ENCODE measurements around the gene APBA1. TPM values are rescaled to one million over a fixed set of nuclear protein-coding genes. Genes with fewer than 3 reads are reported as not detected.

APBA1 gene
- polyA plus RNA-seq, 1 of the 3 experiments (the other 2 are of a cell fraction): 3.1 TPM

DNA sequence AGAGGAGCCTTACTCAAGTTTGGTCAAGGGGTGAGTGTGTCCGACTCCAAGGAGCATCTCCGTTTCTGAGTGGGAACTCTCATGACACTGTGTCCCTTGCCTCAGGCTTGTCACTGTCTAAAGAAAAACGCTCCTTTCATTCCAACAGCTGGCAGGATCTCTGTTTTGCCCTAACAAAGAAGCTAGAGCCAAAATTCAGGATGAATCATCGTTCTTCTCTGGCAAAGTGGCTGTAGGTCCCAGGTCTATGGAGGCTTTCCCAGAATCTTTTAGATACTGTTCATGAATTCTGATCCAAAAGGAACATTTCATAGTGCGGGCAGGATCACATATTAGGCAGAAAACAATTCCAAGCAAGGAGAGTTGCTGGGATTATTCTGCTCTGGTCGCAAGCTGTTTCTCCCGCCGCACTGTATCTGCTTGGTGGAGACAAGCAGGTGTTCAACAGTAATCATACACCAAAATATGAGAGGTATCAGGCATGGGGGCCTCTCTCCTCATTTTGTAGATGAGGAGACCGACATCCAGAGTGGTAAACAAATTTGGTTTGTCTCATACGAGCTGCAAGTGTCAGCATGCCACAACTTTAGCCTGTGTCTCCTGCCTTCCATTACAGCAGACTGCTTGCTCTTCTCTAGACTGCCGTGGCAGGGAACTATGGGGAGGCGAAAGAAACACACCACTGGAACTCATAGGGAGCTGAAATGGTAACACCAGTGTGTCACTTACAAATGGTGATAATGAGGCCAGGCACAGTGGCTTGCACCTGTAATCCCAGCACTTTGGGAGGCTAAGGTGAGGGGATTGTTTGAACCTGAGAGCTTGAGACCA is 274.6 kb downstream of the APBA1 start:
- Histone ChIP-seq H3K4me1 (ENCODE audit: control insufficient read depth in 1 of 2, insufficient read depth in 2 of 2, low read depth in 1 of 2, low read length in 1 of 2) (no peaks in the 10 kb centered on the region), H4K20me1 (ENCODE audit: insufficient read depth) (no peaks in the 10 kb centered on the region), H3K27me3 (ENCODE audit: insufficient read depth) (no peaks in the 10 kb centered on the region), H2AFZ (ENCODE audit: low read depth) (no peak overlapping the region), H3K4me2 (no peak overlapping the region), H3K4me3 (ENCODE audit: low read depth in 2 of 2, low read length in 1 of 2) (no peak overlapping the region), H3K79me2 (ENCODE audit: insufficient read depth) (no peaks in the 10 kb centered on the region), H3K9ac (no peak overlapping the region), H3K9me3 (no peaks in the 10 kb centered on the region), H3K27ac (ENCODE audit: low read depth in 2 of 2, low read length in 1 of 2) (no peak overlapping the region), H3K36me3 (replicated peaks in 1 of 2; ENCODE audit: control insufficient read depth in 1 of 2, insufficient read depth in 2 of 2, low read length in 1 of 2) (no peaks in the 10 kb centered on the region), H3K9me2 (no peaks in the 10 kb centered on the region), H3F3A (replicated peaks; ENCODE audit: insufficient read depth) (no peaks in the 10 kb centered on the region)
- POLR2A ChIA-PET: no interaction called here
- no peak for TF ChIP-seq NFIC (IDR thresholded peaks at IDR 0.05; ENCODE audit: borderline replicate concordance)
- no peak for TF ChIP-seq FOXM1 (IDR thresholded peaks at IDR 0.05; ENCODE audit: low read depth)
- TF ChIP-seq CHD2 (IDR thresholded peaks at IDR 0.05; ENCODE audit: low read length, partially characterized antibody): no peak
- no peak for TF ChIP-seq RCOR1 (IDR thresholded peaks at IDR 0.05; ENCODE audit: low read length)
- TF ChIP-seq GABPA (IDR thresholded peaks at IDR 0.05; ENCODE audit: low read depth): no peak
- no peak for TF ChIP-seq JUND (IDR thresholded peaks at IDR 0.05)
- TF ChIP-seq, protein P1, sequence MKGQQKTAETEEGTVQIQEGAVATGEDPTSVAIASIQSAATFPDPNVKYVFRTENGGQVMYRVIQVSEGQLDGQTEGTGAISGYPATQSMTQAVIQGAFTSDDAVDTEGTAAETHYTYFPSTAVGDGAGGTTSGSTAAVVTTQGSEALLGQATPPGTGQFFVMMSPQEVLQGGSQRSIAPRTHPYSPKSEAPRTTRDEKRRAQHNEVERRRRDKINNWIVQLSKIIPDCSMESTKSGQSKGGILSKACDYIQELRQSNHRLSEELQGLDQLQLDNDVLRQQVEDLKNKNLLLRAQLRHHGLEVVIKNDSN (IDR thresholded peaks at IDR 0.05; ENCODE audit: borderline replicate concordance, low read depth): no peak
- no peak for TF ChIP-seq EP300 (IDR thresholded peaks at IDR 0.05; ENCODE audit: borderline replicate concordance in 1 of 2, low read depth in 1 of 2, low read length in 1 of 2)
- no peak for TF ChIP-seq YY1 (IDR thresholded peaks at IDR 0.05; ENCODE audit: low read depth)
- no peak for TF ChIP-seq RFX5 (IDR thresholded peaks at IDR 0.05; ENCODE audit: low read length)
- TF ChIP-seq ELF1 (IDR thresholded peaks at IDR 0.05): no peak
- no peak for TF ChIP-seq TEAD4 (IDR thresholded peaks at IDR 0.05; ENCODE audit: borderline replicate concordance, insufficient read depth)
- TF ChIP-seq FOXJ3 (CRISPR knock-in tag; IDR thresholded peaks at IDR 0.05): no peak
- DNase-seq: no peak
- WGBS (ENCODE audit: low lambda C conversion rate): 46% methylated on average over 12 of the region's 12 CpGs
- CTCF ChIA-PET: interaction anchor here (1.4 kb wide), 1 partner anchor 10 kb away, joined by 3 read pairs; no protein-coding TSS in a partner anchor

DNA sequence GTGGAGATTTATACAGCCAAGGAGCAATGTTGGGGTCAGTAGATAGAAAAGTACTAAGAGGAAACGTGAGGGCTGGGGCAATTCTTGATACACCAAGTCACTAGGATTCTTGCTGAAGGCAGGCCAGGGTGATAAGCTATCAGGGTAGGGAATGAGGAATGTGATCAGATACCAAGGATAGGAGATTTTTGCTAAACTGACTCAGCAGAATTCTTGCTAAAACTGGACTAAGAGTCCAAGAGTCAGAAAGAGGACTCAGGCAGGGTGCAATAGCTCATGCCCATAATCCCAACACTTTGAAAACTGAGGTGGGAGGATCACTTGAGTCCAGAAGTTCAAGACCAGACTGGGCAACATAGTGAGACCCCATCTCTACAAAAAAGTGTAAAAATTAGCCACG is 275.4 kb downstream of the APBA1 start:
- CTCF ChIA-PET: interaction anchor here (1.4 kb wide), 1 partner anchor 9 kb away, joined by 3 read pairs; no protein-coding TSS in a partner anchor
- no peaks in the 10 kb centered on the region for H3K36me3 ChIP-seq (replicated peaks in 1 of 2; ENCODE audit: control insufficient read depth in 1 of 2, insufficient read depth in 2 of 2, low read length in 1 of 2)
- H3K27ac ChIP-seq (ENCODE audit: low read depth in 2 of 2, low read length in 1 of 2): no peak overlapping the region
- no peak overlapping the region for H3K9ac ChIP-seq
- no peak for DNase-seq
- H3K27me3 ChIP-seq (ENCODE audit: insufficient read depth): no peaks in the 10 kb centered on the region
- no peak overlapping the region for H2AFZ ChIP-seq (ENCODE audit: low read depth)
- H3K9me3 ChIP-seq: no peaks in the 10 kb centered on the region
- WGBS (ENCODE audit: low lambda C conversion rate): 57% methylated on average over 2 of the region's 2 CpGs
- no peaks in the 10 kb centered on the region for H3K79me2 ChIP-seq (ENCODE audit: insufficient read depth)
- H3K4me1 ChIP-seq (ENCODE audit: control insufficient read depth in 1 of 2, insufficient read depth in 2 of 2, low read depth in 1 of 2, low read length in 1 of 2): no peaks in the 10 kb centered on the region
- no peak for TF ChIP-seq NRF1 (IDR thresholded peaks at IDR 0.05; ENCODE audit: low read depth, low read length)
- TF ChIP-seq RXRA (IDR thresholded peaks at IDR 0.05; ENCODE audit: borderline replicate concordance, low read depth): no peak
- no peak for TF ChIP-seq TEAD4 (IDR thresholded peaks at IDR 0.05; ENCODE audit: borderline replicate concordance, insufficient read depth)
- TF ChIP-seq, protein P2, sequence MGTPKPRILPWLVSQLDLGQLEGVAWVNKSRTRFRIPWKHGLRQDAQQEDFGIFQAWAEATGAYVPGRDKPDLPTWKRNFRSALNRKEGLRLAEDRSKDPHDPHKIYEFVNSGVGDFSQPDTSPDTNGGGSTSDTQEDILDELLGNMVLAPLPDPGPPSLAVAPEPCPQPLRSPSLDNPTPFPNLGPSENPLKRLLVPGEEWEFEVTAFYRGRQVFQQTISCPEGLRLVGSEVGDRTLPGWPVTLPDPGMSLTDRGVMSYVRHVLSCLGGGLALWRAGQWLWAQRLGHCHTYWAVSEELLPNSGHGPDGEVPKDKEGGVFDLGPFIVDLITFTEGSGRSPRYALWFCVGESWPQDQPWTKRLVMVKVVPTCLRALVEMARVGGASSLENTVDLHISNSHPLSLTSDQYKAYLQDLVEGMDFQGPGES (IDR thresholded peaks at IDR 0.05; ENCODE audit: low read depth, low read length): no peak
- TF ChIP-seq, protein P3, sequence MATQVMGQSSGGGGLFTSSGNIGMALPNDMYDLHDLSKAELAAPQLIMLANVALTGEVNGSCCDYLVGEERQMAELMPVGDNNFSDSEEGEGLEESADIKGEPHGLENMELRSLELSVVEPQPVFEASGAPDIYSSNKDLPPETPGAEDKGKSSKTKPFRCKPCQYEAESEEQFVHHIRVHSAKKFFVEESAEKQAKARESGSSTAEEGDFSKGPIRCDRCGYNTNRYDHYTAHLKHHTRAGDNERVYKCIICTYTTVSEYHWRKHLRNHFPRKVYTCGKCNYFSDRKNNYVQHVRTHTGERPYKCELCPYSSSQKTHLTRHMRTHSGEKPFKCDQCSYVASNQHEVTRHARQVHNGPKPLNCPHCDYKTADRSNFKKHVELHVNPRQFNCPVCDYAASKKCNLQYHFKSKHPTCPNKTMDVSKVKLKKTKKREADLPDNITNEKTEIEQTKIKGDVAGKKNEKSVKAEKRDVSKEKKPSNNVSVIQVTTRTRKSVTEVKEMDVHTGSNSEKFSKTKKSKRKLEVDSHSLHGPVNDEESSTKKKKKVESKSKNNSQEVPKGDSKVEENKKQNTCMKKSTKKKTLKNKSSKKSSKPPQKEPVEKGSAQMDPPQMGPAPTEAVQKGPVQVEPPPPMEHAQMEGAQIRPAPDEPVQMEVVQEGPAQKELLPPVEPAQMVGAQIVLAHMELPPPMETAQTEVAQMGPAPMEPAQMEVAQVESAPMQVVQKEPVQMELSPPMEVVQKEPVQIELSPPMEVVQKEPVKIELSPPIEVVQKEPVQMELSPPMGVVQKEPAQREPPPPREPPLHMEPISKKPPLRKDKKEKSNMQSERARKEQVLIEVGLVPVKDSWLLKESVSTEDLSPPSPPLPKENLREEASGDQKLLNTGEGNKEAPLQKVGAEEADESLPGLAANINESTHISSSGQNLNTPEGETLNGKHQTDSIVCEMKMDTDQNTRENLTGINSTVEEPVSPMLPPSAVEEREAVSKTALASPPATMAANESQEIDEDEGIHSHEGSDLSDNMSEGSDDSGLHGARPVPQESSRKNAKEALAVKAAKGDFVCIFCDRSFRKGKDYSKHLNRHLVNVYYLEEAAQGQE (IDR thresholded peaks at IDR 0.05; ENCODE audit: low read depth, low read length): no peak
- no peak for TF ChIP-seq GATA2 (CRISPR knock-in tag; IDR thresholded peaks at IDR 0.05)
- no peak for TF ChIP-seq TCF12 (IDR thresholded peaks at IDR 0.05)
- TF ChIP-seq FOXJ3 (CRISPR knock-in tag; IDR thresholded peaks at IDR 0.05): no peak
- no peak for TF ChIP-seq RCOR1 (IDR thresholded peaks at IDR 0.05; ENCODE audit: low read length)
- no peaks in the 10 kb centered on the region for H4K20me1 ChIP-seq (ENCODE audit: insufficient read depth)
- POLR2A ChIA-PET: no interaction called here
- H3K4me3 ChIP-seq (ENCODE audit: low read depth in 2 of 2, low read length in 1 of 2): no peak overlapping the region
- H3K9me2 ChIP-seq: no peaks in the 10 kb centered on the region
- H3K4me2 ChIP-seq: no peak overlapping the region
- H3F3A ChIP-seq (replicated peaks; ENCODE audit: insufficient read depth): no peaks in the 10 kb centered on the region
